Measurements from ENCODE around the gene CCDC88A.

GRCh38 chr2:55391155-55391554, 28.5 kb downstream of the CCDC88A start:
- TF ChIP-seq CTCF (IDR thresholded peaks at IDR 0.05) (no peak), POLR2A (IDR thresholded peaks at IDR 0.05; ENCODE audit: low read length) (no peak), TP53 (CRISPR knock-in tag; IDR thresholded peaks at IDR 0.05) (no peak), MYC (IDR thresholded peaks at IDR 0.05; ENCODE audit: borderline replicate concordance, low read length) (no peak), PBX3 (IDR thresholded peaks at IDR 0.05) (no peak), EP300 (IDR thresholded peaks at IDR 0.05) (no peak), CHD2 (IDR thresholded peaks at IDR 0.05; ENCODE audit: low read length, partially characterized antibody) (no peak), BHLHE40 (IDR thresholded peaks at IDR 0.05; ENCODE audit: low read depth, low read length) (no peak), HOXA7 (CRISPR knock-in tag; IDR thresholded peaks at IDR 0.05) (no peak), USF2 (IDR thresholded peaks at IDR 0.05) (no peak), E2F6 (IDR thresholded peaks at IDR 0.05; ENCODE audit: borderline replicate concordance, low read depth) (no peak), KDM5A (IDR thresholded peaks at IDR 0.05) (no peak)
